Brain microvascular endothelial cell (primary cell): ENCODE data around the gene ELF5.

ENCODE experiments used
- DNase-seq: peaks from one replicate; pipeline ENCODE4 v3.0.0-alpha.2; 2020
- H3K27ac ChIP-seq: fragments of 250-450 bp; sonication (Bioruptor Pico); 2 replicates; pipeline ENCODE4 v1.5.1; 2020; ENCODE audit warnings: mild to moderate bottlenecking, moderate library complexity
- H3K27me3 ChIP-seq: fragments of 250-450 bp; sonication (Bioruptor Pico); replicated peaks from 2 replicates; pipeline ENCODE4 v1.5.1; 2020; ENCODE audit warnings: mild to moderate bottlenecking
- H3K36me3 ChIP-seq: fragments of 250-450 bp; sonication (Bioruptor Pico); replicated peaks from 2 replicates; pipeline ENCODE4 v1.5.1; 2020; ENCODE audit warnings: mild to moderate bottlenecking
- H3K4me3 ChIP-seq: 2 replicates; pipeline ENCODE4 v1.5.1; 2011; ENCODE audit warnings: low read depth, mild to moderate bottlenecking, control low read depth, low read length, moderate library complexity
- CTCF ChIP-seq: IDR thresholded peaks from 2 replicates; pipeline ENCODE4 v1.5.1; 2011; ENCODE audit warnings: low read depth, mild to moderate bottlenecking, moderate library complexity, low read length, control low read depth, inconsistent platforms; ENCODE audit errors: missing control alignments
- in situ Hi-C: cut with HindIII; loops from 2 replicates; pipeline ENCODE4 v1.10.0; 2017; ENCODE audit warnings: low sequenced_read_pairs, low pct_ligation_motif_present

ELF5 gene

GRCh38 chr11:34513682-34514449 lies at the start of gene ELF5:
Gene ELF5, minus strand, starts transcription at chr11:34513794. Its CDS starts 8,045 bp downstream, at chr11:34505749.
- DNase-seq, result no peak
- TF ChIP-seq CTCF, result no peak
- Histone ChIP-seq H3K27ac (no peak within 1 kb of the TSS), H3K27me3 (no peaks in the 10 kb centered on the region), H3K4me3 (no peak within 1 kb of the TSS), H3K36me3 (no peaks in the 10 kb centered on the region)
- in situ Hi-C loops, result no loop called here

- H3K4me3 ChIP-seq, result no peak overlapping the region
- no peaks in the 10 kb centered on the region for H3K27me3 ChIP-seq
- DNase-seq, result no peak
- no peaks in the 10 kb centered on the region for H3K36me3 ChIP-seq
- H3K27ac ChIP-seq, result no peak overlapping the region
- in situ Hi-C loops, result no loop called here
- TF ChIP-seq CTCF, result no peak
Measured at GRCh38 chr11:34562976-34563375, 49.4 kb upstream of the ELF5 start.

GRCh38 chr11:34560511-34560910 lies 46.9 kb upstream of the ELF5 start:
- Histone ChIP-seq H3K36me3 (no peaks in the 10 kb centered on the region), H3K27me3 (peaks cover 5% of the 10 kb centered on the region), H3K27ac (no peak overlapping the region), H3K4me3 (no peak overlapping the region)
- in situ Hi-C loops, result no loop called here
- DNase-seq, result no peak
- TF ChIP-seq CTCF, result no peak

GRCh38 chr11:34558673-34559072 lies 45.1 kb upstream of the ELF5 start:
- no peak overlapping the region for H3K4me3 ChIP-seq
- DNase-seq, result no peak
- H3K27me3 ChIP-seq, result peaks cover 5% of the 10 kb centered on the region
- no peaks in the 10 kb centered on the region for H3K36me3 ChIP-seq
- no peak overlapping the region for H3K27ac ChIP-seq
- in situ Hi-C loops, result no loop called here
- no peak for TF ChIP-seq CTCF

DNA sequence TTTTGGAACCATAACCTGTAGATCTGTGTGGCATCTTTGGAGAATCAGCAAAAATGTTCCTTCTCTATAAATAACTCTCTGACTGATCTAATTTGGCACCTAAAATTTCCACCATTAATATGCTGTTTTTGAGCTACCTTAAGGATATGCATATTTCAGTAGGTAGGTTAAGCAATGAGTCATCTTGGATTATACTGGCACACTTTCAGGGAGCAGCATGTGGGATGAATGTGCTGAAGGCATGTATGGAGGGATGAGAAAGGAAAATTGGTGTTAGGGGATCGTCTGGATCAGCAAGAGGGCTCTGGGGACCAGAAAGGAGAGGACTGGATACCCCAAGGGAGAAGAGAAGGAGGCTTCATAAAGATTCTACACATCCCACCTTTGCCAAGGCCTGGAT lies 44.6 kb upstream of the ELF5 start:
- TF ChIP-seq CTCF, result no peak
- no peak for DNase-seq
- Histone ChIP-seq H3K4me3 (no peak overlapping the region), H3K36me3 (no peaks in the 10 kb centered on the region), H3K27me3 (peaks cover 5% of the 10 kb centered on the region), H3K27ac (no peak overlapping the region)
- in situ Hi-C loops, result no loop called here

- no peak for TF ChIP-seq CTCF
Measured at GRCh38 chr11:34552270-34552669, 38.7 kb upstream of the ELF5 start.

More at GRCh38 chr11:34552270-34552669, 38.7 kb upstream of the ELF5 start:
- H3K27me3 ChIP-seq, result peaks cover 3% of the 10 kb centered on the region
- H3K36me3 ChIP-seq, result no peaks in the 10 kb centered on the region
- H3K4me3 ChIP-seq, result no peak overlapping the region
- DNase-seq, result no peak
- no peak overlapping the region for H3K27ac ChIP-seq
- in situ Hi-C loops, result no loop called here
